Mesenchymal stem cell (in vitro differentiated cells and primary cell): ENCODE measurements around the gene DNAJC24.
A peak's percentile ranks its signal among the peaks of the same experiment; 100 is the strongest.

ENCODE experiments used
- DNase-seq: peaks from one replicate; pipeline ENCODE4 v3.0.0-alpha.2; 2013
- H2AFZ ChIP-seq: one replicate; pipeline ENCODE4 v1.6.1; 2013; ENCODE audit warnings: low read depth, mild to moderate bottlenecking, control low read depth, inconsistent platforms, low read length, moderate library complexity
- H2AK5ac ChIP-seq: 2 replicates; pipeline ENCODE4 v1.6.1; 2013; ENCODE audit warnings: low read length, moderate library complexity, mild to moderate bottlenecking, inconsistent platforms; ENCODE audit not compliant: severe bottlenecking
- H2BK120ac ChIP-seq: one replicate; pipeline ENCODE4 v1.6.1; 2013; ENCODE audit warnings: low read depth, mild to moderate bottlenecking, inconsistent platforms, low read length, moderate library complexity
- H2BK12ac ChIP-seq, 2 experiments: one replicate each; pipeline ENCODE4 v1.6.1; 2013; ENCODE audit warnings: inconsistent platforms in 2 of 2, low read length in 2 of 2, mild to moderate bottlenecking in 2 of 2, moderate library complexity in 2 of 2, control low read depth in 1 of 2
- H2BK15ac ChIP-seq: one replicate; pipeline ENCODE4 v1.6.1; 2013; ENCODE audit warnings: mild to moderate bottlenecking, low read depth, inconsistent platforms; ENCODE audit not compliant: poor library complexity, severe bottlenecking
- H2BK5ac ChIP-seq: 2 replicates; pipeline ENCODE4 v1.6.1; 2013; ENCODE audit warnings: low read depth, mild to moderate bottlenecking, low read length, control low read depth, inconsistent platforms; ENCODE audit not compliant: poor library complexity, severe bottlenecking
- H3K14ac ChIP-seq, 2 experiments: one replicate each; pipeline ENCODE4 v1.6.1; 2013; ENCODE audit warnings: inconsistent platforms in 2 of 2, low read length in 2 of 2, control low read depth in 1 of 2, mild to moderate bottlenecking in 1 of 2, moderate library complexity in 1 of 2
- H3K18ac ChIP-seq, 2 experiments: one replicate each; pipeline ENCODE4 v1.6.1; 2013; ENCODE audit warnings: inconsistent platforms in 2 of 2, low read length in 2 of 2, control low read depth in 1 of 2, low read depth in 1 of 2, mild to moderate bottlenecking in 1 of 2
- H3K23ac ChIP-seq, 2 experiments: one replicate each; pipeline ENCODE4 v1.6.1; 2013; ENCODE audit warnings: inconsistent platforms in 2 of 2, low read length in 2 of 2, mild to moderate bottlenecking in 2 of 2, moderate library complexity in 2 of 2, control low read depth in 1 of 2
- H3K27ac ChIP-seq: 2 replicates; pipeline ENCODE4 v1.5.1; 2013; ENCODE audit warnings: mild to moderate bottlenecking, moderate library complexity, low read length, control low read depth, inconsistent platforms; ENCODE audit not compliant: poor library complexity, severe bottlenecking
- H3K27me3 ChIP-seq, 2 experiments: 2 replicates each; pipeline versions ENCODE4 v1.6.1 to v1.7.0; 2013; ENCODE audit warnings: low read length in 2 of 2, mild to moderate bottlenecking in 2 of 2, moderate library complexity in 2 of 2, control low read depth in 1 of 2, inconsistent platforms in 1 of 2; ENCODE audit not compliant: control insufficient read depth in 1 of 2, insufficient read depth in 1 of 2
- H3K36me3 ChIP-seq, 2 experiments: 2 replicates each; pipeline versions ENCODE4 v1.6.1 to v1.7.0; 2013; ENCODE audit warnings: low read length in 2 of 2, control low read depth in 1 of 2, inconsistent platforms in 1 of 2, low read depth in 1 of 2, mild to moderate bottlenecking in 1 of 2; ENCODE audit not compliant: insufficient read depth in 2 of 2, control insufficient read depth in 1 of 2
- H3K4ac ChIP-seq, 2 experiments: one replicate each; pipeline ENCODE4 v1.6.1; 2013; ENCODE audit warnings: inconsistent platforms in 2 of 2, low read length in 2 of 2, mild to moderate bottlenecking in 2 of 2, moderate library complexity in 2 of 2, control low read depth in 1 of 2, low read depth in 1 of 2
- H3K4me1 ChIP-seq: 2 replicates; pipeline ENCODE4 v1.6.1; 2013; ENCODE audit warnings: low read depth, low read length, control low read depth; ENCODE audit not compliant: control insufficient read depth, insufficient read depth
- H3K4me2 ChIP-seq: 2 replicates; pipeline ENCODE4 v1.6.1; 2013; ENCODE audit warnings: low read length, mild to moderate bottlenecking, inconsistent platforms; ENCODE audit not compliant: poor library complexity, severe bottlenecking
- H3K4me3 ChIP-seq, 2 experiments: 2 replicates each; pipeline versions ENCODE4 v1.5.1 to v1.7.0; 2013; ENCODE audit warnings: low read length in 2 of 2, mild to moderate bottlenecking in 2 of 2, control low read depth in 1 of 2, low read depth in 1 of 2; ENCODE audit not compliant: insufficient read depth in 1 of 2
- H3K79me1 ChIP-seq: replicated peaks from 2 replicates; pipeline ENCODE4 v1.6.1; 2013; ENCODE audit warnings: mild to moderate bottlenecking, control low read depth, low read length, inconsistent platforms; ENCODE audit not compliant: poor library complexity, severe bottlenecking
- H3K9ac ChIP-seq: 2 replicates; pipeline ENCODE4 v1.7.0; 2013; ENCODE audit warnings: mild to moderate bottlenecking, low read length, moderate library complexity
- H3K9me3 ChIP-seq: 2 replicates; pipeline ENCODE4 v1.7.0; 2013; ENCODE audit warnings: mild to moderate bottlenecking, low read length; ENCODE audit not compliant: control insufficient read depth
- H4K8ac ChIP-seq: one replicate; pipeline ENCODE4 v1.6.1; 2013; ENCODE audit warnings: inconsistent platforms, mild to moderate bottlenecking, low read length, moderate library complexity
- H4K91ac ChIP-seq: one replicate; pipeline ENCODE4 v1.6.1; 2013; ENCODE audit warnings: mild to moderate bottlenecking, low read length, inconsistent platforms
- WGBS: methylation state at CpG from one replicate; pipeline ENCODE4 v1.1.7; 2013; ENCODE audit warnings: mixed read lengths; 5-methylcytosine and 5-hydroxymethylcytosine counted together

Gene DNAJC24

DNA sequence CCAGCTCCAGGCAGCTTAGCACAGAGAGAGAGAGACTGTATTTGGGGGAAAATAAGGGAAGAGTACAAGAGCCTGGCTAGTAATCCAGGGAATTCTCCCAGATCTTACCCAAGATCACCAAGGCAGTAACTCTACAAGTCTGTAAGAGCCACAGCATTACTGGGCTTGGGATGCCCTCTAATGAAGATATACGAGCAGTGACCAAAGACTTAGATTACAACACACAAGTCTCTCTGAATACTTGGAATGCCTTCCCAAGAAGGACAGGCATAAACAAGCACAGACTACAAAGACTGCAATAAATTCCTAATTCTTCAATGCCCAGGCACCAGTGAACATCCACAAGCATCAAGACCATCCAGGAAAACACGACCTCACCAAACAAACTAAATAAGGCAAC is 17.7 kb downstream of the DNAJC24 start:
- WGBS, result 75% methylated on average over 1 of the region's 2 CpGs
- H3K4me2 ChIP-seq, result no peak overlapping the region
- H2AFZ ChIP-seq, result no peak overlapping the region
- H3K79me1 ChIP-seq, result peaks cover 20% of the 10 kb centered on the region
- no peak overlapping the region for H2BK5ac ChIP-seq
- no peak overlapping the region for H4K8ac ChIP-seq
- H3K27me3 ChIP-seq, result no peaks in the 10 kb centered on the region
- no peak overlapping the region for H3K14ac ChIP-seq
- H3K4me1 ChIP-seq, result no peaks in the 10 kb centered on the region
- no peak overlapping the region for H3K9ac ChIP-seq
- no peaks in the 10 kb centered on the region for H3K9me3 ChIP-seq
- no peak overlapping the region for H2BK12ac ChIP-seq
- H3K4ac ChIP-seq, result no peak overlapping the region
- H3K27ac ChIP-seq, result no peak overlapping the region
- H4K91ac ChIP-seq, result no peak overlapping the region
- H2BK120ac ChIP-seq, result no peak overlapping the region
- peak; percentile 49 for DNase-seq
- no peak overlapping the region for H3K23ac ChIP-seq
- H2BK15ac ChIP-seq, result no peak overlapping the region
- H3K18ac ChIP-seq, result no peak overlapping the region
- H3K4me3 ChIP-seq, result no peak overlapping the region
- H2AK5ac ChIP-seq, result no peak overlapping the region
- peaks cover 3 to 10% of the 10 kb centered on the region in 2 experiments for H3K36me3 ChIP-seq

DNA sequence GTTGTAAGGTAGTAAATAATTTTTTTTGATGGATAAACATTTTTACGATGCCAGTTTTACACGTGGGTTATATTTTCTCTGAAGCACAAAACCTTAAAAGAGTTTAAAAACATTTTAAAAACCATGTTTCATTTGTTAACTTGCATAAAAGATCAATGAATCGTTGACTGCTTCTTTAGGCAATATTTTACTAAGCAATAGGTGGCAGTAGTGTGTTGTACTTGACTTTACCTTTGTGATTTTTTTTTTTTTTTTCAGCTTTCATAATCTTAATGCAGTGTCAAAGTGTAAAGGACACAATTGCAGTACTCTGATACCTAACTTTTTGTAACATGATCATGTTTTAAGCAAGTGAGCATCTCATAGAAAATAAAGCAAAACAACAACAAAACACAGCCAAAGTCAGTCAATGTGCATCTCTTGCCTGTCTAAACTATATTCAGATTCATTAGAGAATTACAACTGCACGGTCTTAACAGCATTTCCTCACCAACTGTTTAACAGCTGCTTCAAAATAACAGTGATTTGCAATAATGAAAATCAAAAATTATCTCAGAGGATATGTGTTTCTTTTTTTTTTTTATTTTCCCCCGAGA is 27.7 kb downstream of the DNAJC24 start:
- H3K36me3 ChIP-seq, result peaks cover 0 to 5% of the 10 kb centered on the region in 2 experiments
- no peak overlapping the region for H3K14ac ChIP-seq
- DNase-seq, result peak; percentile 36
- no peak overlapping the region for H4K8ac ChIP-seq
- H2BK12ac ChIP-seq, result no peak overlapping the region
- no peak overlapping the region for H2BK15ac ChIP-seq
- WGBS, result 93% methylated on average over 1 of the region's 5 CpGs
- H3K18ac ChIP-seq, result no peak overlapping the region
- H4K91ac ChIP-seq, result no peak overlapping the region
- H3K23ac ChIP-seq, result no peak overlapping the region
- H2AFZ ChIP-seq, result no peak overlapping the region
- H3K4me2 ChIP-seq, result no peak overlapping the region
- no peak overlapping the region for H2BK5ac ChIP-seq
- no peak overlapping the region for H3K4ac ChIP-seq
- H2AK5ac ChIP-seq, result no peak overlapping the region
- H3K4me1 ChIP-seq, result no peaks in the 10 kb centered on the region
- H3K9ac ChIP-seq, result no peak overlapping the region
- H3K79me1 ChIP-seq, result peaks cover 4% of the 10 kb centered on the region
- no peak overlapping the region for H3K4me3 ChIP-seq
- no peaks in the 10 kb centered on the region for H3K27me3 ChIP-seq
- H3K27ac ChIP-seq, result no peak overlapping the region
- H3K9me3 ChIP-seq, result no peaks in the 10 kb centered on the region
- H2BK120ac ChIP-seq, result no peak overlapping the region

DNA sequence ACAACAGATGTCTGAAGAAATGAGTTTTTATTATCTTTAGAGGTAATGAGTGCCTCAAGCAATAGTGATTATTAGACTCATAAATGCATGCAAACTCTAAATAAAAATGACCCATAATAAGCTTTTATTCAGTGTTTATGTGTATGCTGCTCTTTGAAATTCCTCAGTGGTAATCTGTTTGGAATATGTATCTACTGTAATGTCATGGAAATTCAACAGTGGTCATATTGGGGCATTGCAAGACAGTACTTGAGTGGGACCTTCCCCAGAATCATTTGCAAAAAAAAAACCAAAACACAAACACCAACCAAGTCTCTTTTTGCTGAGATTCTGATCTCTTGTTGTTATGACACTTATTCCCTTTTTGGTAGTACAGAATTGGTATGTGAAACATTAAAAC is 35.0 kb downstream of the DNAJC24 start:
- H3K79me1 ChIP-seq, result peaks cover 7% of the 10 kb centered on the region
- no peak overlapping the region for H2BK5ac ChIP-seq
- DNase-seq, result no peak
- H2AK5ac ChIP-seq, result no peak overlapping the region
- no peaks in the 10 kb centered on the region for H3K9me3 ChIP-seq
- no peak overlapping the region for H3K18ac ChIP-seq
- H3K4me3 ChIP-seq, result no peak overlapping the region
- no peak overlapping the region for H2BK120ac ChIP-seq
- H3K4me1 ChIP-seq, result no peaks in the 10 kb centered on the region
- no peak overlapping the region for H3K27ac ChIP-seq
- no peak overlapping the region for H4K8ac ChIP-seq
- H3K27me3 ChIP-seq, result no peaks in the 10 kb centered on the region
- no peak overlapping the region for H2BK15ac ChIP-seq
- H3K4me2 ChIP-seq, result no peak overlapping the region
- no peak overlapping the region for H3K14ac ChIP-seq
- H2BK12ac ChIP-seq, result no peak overlapping the region
- no peak overlapping the region for H3K9ac ChIP-seq
- H3K4ac ChIP-seq, result no peak overlapping the region
- H2AFZ ChIP-seq, result no peak overlapping the region
- no peak overlapping the region for H3K23ac ChIP-seq
- no peak overlapping the region for H4K91ac ChIP-seq
- H3K36me3 ChIP-seq, result no peaks in the 10 kb centered on the region

DNA sequence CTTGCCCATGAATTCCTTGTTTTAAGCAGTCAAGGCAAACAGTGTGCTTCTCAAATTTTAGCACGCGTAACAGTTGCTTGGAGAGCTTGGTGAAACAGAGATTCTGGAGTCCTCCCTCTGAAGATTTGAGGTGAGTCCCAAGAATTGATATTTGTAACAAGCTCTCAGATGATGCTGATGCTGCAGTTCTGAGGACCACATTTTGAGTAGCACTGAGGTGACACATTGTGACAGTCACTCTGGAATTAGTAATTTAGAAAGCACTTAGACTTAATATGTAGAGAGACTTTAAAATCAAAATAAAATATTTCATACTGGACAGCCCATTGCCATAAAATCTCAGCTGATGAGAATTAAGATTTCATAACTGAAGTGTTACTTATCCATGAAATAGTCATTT is 38.5 kb downstream of the DNAJC24 start:
- peaks cover 6% of the 10 kb centered on the region for H3K79me1 ChIP-seq
- H2BK12ac ChIP-seq, result no peak overlapping the region
- H2AK5ac ChIP-seq, result no peak overlapping the region
- no peak overlapping the region for H3K4ac ChIP-seq
- no peak overlapping the region for H3K27ac ChIP-seq
- H3K4me2 ChIP-seq, result no peak overlapping the region
- H3K27me3 ChIP-seq, result no peaks in the 10 kb centered on the region
- no peak overlapping the region for H2BK5ac ChIP-seq
- no peaks in the 10 kb centered on the region for H3K36me3 ChIP-seq
- H3K4me3 ChIP-seq, result no peak overlapping the region
- H3K18ac ChIP-seq, result no peak overlapping the region
- no peak overlapping the region for H3K14ac ChIP-seq
- H2BK120ac ChIP-seq, result no peak overlapping the region
- no peak for DNase-seq
- H4K91ac ChIP-seq, result no peak overlapping the region
- H4K8ac ChIP-seq, result no peak overlapping the region
- no peak overlapping the region for H2AFZ ChIP-seq
- no peak overlapping the region for H3K9ac ChIP-seq
- H3K23ac ChIP-seq, result no peak overlapping the region
- WGBS, result 97% methylated on average over 2 of the region's 2 CpGs
- no peaks in the 10 kb centered on the region for H3K4me1 ChIP-seq
- no peak overlapping the region for H2BK15ac ChIP-seq
- no peaks in the 10 kb centered on the region for H3K9me3 ChIP-seq
